ENCODE measurements around the gene TERT.
"Not testable (repeated sequence)": the region's sequence is repeated elsewhere in the genome, so short reads cannot be mapped to it uniquely, and the experiment has no call there.

- TF ChIP-seq CTCF, POLR2A (IDR thresholded peaks at IDR 0.05): not testable (repeated sequence)
Observed at GRCh38 chr5:1326901-1327756, 32.3 kb upstream of the TERT start.
